ENCODE data around the gene CRYM. TPM values are rescaled to one million over a fixed set of nuclear protein-coding genes. Genes with fewer than 3 reads are reported as not detected.

CRYM gene
- polyA plus RNA-seq (2012; ENCODE audit: insufficient read length, low read depth): 0.41 TPM

DNA sequence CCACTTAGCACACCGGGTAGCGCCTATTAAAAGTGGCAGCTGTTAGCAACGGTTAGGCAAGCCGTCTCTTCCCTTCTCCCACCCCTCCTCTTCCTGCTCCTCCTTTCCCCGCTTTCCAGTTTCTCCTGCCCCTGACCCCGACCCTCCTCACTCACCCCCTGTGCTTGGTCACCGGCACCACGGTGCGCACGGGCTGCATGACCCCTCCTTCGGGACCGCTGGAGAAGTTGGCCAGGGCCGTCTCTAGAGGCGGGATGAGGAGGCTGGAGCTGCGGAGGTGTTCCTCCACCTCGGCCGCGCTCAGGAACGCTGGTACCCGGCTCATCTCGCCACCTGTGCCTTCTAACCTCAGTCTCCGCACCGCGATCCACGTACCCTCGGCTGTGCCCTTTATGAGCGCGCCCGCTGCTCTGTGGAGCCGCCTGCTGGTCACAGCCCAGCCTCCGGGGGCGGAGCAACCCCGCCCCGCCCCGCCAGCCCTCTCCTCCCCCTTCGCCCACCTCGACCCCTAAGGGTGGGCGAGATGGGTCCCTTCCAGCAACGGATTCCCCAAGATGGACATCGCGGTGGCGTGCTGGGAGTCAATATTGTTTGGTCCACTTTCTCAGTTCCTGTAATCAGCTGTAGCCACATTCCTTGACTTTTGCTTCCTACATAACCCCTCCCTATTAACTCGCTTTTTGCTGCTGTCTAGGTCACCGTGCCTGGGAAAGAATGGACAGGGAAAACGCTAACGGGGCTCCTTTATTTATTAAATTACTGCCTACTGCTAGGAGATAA is at the start of gene CRYM:
TSS of gene CRYM (minus strand) at position 364 of the 780 bp plus-strand sequence. CDS start at position 325, 39 bp downstream.
- TF ChIP-seq SIN3A (IDR thresholded peaks at IDR 0.05; ENCODE audit: borderline replicate concordance, insufficient read depth, low read length) (no peak), TAF1 (IDR thresholded peaks at IDR 0.05; ENCODE audit: borderline replicate concordance, insufficient read depth, low read length) (no peak), FOXP2 (optimal IDR thresholded peaks at IDR 0.05; ENCODE audit: borderline replicate concordance, extremely low read depth, extremely low read length, insufficient read depth) (no peak), POLR2AphosphoS5 (IDR thresholded peaks at IDR 0.05; ENCODE audit: low read depth, low read length) (no peak)
- TF ChIP-seq, protein P1, sequence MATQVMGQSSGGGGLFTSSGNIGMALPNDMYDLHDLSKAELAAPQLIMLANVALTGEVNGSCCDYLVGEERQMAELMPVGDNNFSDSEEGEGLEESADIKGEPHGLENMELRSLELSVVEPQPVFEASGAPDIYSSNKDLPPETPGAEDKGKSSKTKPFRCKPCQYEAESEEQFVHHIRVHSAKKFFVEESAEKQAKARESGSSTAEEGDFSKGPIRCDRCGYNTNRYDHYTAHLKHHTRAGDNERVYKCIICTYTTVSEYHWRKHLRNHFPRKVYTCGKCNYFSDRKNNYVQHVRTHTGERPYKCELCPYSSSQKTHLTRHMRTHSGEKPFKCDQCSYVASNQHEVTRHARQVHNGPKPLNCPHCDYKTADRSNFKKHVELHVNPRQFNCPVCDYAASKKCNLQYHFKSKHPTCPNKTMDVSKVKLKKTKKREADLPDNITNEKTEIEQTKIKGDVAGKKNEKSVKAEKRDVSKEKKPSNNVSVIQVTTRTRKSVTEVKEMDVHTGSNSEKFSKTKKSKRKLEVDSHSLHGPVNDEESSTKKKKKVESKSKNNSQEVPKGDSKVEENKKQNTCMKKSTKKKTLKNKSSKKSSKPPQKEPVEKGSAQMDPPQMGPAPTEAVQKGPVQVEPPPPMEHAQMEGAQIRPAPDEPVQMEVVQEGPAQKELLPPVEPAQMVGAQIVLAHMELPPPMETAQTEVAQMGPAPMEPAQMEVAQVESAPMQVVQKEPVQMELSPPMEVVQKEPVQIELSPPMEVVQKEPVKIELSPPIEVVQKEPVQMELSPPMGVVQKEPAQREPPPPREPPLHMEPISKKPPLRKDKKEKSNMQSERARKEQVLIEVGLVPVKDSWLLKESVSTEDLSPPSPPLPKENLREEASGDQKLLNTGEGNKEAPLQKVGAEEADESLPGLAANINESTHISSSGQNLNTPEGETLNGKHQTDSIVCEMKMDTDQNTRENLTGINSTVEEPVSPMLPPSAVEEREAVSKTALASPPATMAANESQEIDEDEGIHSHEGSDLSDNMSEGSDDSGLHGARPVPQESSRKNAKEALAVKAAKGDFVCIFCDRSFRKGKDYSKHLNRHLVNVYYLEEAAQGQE (IDR thresholded peaks at IDR 0.05; ENCODE audit: insufficient read depth in 1 of 2, low read depth in 2 of 2, low read length in 2 of 2): no peak

DNA sequence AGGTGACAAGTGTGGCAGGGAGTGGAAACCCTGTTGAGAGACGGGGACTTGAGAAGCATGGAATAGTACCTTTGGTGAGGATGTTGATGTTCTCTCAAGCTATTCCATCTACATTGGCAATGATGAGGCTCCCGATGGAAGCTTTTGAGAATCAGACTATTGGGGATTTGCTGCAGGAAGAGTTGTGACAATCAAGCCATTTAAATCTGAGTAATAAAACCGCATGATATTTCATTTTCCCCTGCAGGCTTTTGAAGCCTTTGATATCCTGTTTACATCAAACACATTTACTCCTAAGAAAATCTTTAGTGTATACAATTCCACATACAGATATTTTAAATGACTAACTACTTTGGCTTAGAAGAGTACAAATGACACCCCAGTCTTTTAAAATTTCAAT is 49.0 kb upstream of the CRYM start:
- no peak for TF ChIP-seq TAF1 (IDR thresholded peaks at IDR 0.05; ENCODE audit: borderline replicate concordance, insufficient read depth, low read length)
- TF ChIP-seq, protein P1 (IDR thresholded peaks at IDR 0.05; ENCODE audit: insufficient read depth in 1 of 2, low read depth in 2 of 2, low read length in 2 of 2): no peak

DNA sequence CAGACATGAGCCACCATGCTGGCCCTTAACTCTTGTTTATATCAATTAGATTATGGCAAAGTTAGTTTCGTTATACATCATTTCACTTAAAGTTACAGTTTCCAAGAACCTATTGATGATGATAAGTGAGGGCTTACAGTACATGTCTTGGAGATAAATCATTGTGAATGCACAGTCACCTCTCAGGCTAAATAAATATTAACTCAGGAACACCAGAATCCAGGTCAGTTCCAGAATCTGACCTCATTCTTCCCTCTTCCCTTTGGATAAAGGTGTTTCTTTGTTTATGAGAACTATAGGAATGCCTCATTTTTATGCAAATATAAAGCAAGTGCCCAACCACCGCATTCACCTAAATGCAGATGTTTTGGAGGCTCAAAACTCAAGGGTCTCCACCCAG is 48.4 kb upstream of the CRYM start:
- TF ChIP-seq, protein P1 (IDR thresholded peaks at IDR 0.05; ENCODE audit: insufficient read depth in 1 of 2, low read depth in 2 of 2, low read length in 2 of 2): no peak
- TF ChIP-seq TAF1 (IDR thresholded peaks at IDR 0.05; ENCODE audit: borderline replicate concordance, insufficient read depth, low read length) (no peak), POLR2AphosphoS5 (IDR thresholded peaks at IDR 0.05; ENCODE audit: low read depth, low read length) (no peak), SIN3A (IDR thresholded peaks at IDR 0.05; ENCODE audit: borderline replicate concordance, insufficient read depth, low read length) (no peak), FOXP2 (optimal IDR thresholded peaks at IDR 0.05; ENCODE audit: borderline replicate concordance, extremely low read depth, extremely low read length, insufficient read depth) (no peak)

DNA sequence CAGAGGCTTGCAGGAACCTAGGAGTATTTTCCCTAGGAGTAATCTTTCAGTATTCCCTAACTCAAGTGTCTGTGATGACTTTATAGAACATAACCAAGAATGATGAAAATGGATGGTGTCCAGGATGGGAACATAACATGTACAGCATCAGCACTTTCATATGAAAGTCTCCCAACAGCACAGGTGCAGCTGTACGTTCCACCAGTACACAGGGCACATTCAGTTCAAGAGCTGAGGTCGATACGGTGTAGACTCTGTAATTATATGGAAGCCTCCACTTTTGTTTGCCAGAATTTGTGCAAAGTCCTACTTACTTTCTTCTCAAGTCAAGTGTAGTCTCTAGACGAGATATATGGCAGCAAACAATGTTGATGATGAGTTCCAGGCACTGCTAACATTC is 46.2 kb upstream of the CRYM start:
- TF ChIP-seq TAF1 (IDR thresholded peaks at IDR 0.05; ENCODE audit: borderline replicate concordance, insufficient read depth, low read length) (no peak), FOXP2 (optimal IDR thresholded peaks at IDR 0.05; ENCODE audit: borderline replicate concordance, extremely low read depth, extremely low read length, insufficient read depth) (no peak)

DNA sequence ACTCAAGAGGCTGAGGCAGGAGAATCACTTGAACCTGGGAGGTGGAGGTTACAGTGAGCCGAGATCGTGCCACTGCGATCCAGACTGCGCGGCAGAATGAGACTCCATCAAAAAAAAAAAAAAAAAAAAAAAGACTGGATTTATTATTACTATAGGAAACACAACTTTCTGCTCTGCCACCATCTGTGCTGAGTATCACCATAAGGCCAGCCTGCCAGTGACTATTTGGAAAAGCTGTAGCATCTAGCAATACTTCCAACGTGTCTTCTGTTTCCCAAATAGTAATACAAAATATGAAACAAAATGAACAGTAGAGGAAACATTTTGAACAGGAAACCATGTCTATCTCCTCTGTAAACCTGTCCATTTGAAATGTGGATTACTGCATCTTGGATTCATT is 43.6 kb upstream of the CRYM start:
- TF ChIP-seq, protein P1 (IDR thresholded peaks at IDR 0.05; ENCODE audit: insufficient read depth in 1 of 2, low read depth in 2 of 2, low read length in 2 of 2): no peak
- TF ChIP-seq SIN3A (IDR thresholded peaks at IDR 0.05; ENCODE audit: borderline replicate concordance, insufficient read depth, low read length) (no peak), TAF1 (IDR thresholded peaks at IDR 0.05; ENCODE audit: borderline replicate concordance, insufficient read depth, low read length) (no peak), POLR2AphosphoS5 (IDR thresholded peaks at IDR 0.05; ENCODE audit: low read depth, low read length) (no peak), FOXP2 (optimal IDR thresholded peaks at IDR 0.05; ENCODE audit: borderline replicate concordance, extremely low read depth, extremely low read length, insufficient read depth) (no peak)

Data from PFSK-1 (cell line).